K562 (cell line): Measurements from ENCODE around the gene IFT122. TPM values are rescaled to one million over a fixed set of nuclear protein-coding genes. Genes with fewer than 3 reads are reported as not detected.

Source experiments
- ARHGAP35 ChIP-seq: fragments of 450-650 bp; IDR thresholded peaks from 2 replicates; pipeline ENCODE4 v1.6.1; 2018; ENCODE audit not compliant: partially characterized antibody
- FOS ChIP-seq: IDR thresholded peaks from 3 replicates; pipeline ENCODE4 v1.6.1; 2011; ENCODE audit not compliant: insufficient read length; ENCODE audit errors: extremely low read depth
- FOXJ2 ChIP-seq: fragments of 200-800 bp; sonication (Bioruptor generic); IDR thresholded peaks from 2 replicates; pipeline ENCODE4 v1.6.1; 2016; ENCODE audit warnings: missing genetic modification characterization, missing compliant biosample characterization
- HMG20B ChIP-seq: fragments of 250-450 bp; sonication (Bioruptor Pico); IDR thresholded peaks from 2 replicates; pipeline ENCODE4 v1.5.0; 2021; ENCODE audit warnings: mild to moderate bottlenecking
- HOXB6 ChIP-seq: fragments of 250-450 bp; sonication (Bioruptor Pico); IDR thresholded peaks from 2 replicates; pipeline ENCODE4 v1.5.1; 2022; ENCODE audit warnings: mild to moderate bottlenecking, borderline replicate concordance
- KLF16 ChIP-seq: IDR thresholded peaks from 2 replicates; pipeline ENCODE4 v1.6.1; 2016; ENCODE audit warnings: antibody characterized with exemption
- NBN ChIP-seq: fragments of 450-650 bp; IDR thresholded peaks from 2 replicates; pipeline ENCODE4 v1.6.1; 2016; ENCODE audit warnings: low read depth, mild to moderate bottlenecking
- NONO ChIP-seq, 2 experiments: fragments of 200-400 bp in 1 of 2; fragments of 450-650 bp in 1 of 2; formaldehyde crosslinking in 1 of 2; IDR thresholded peaks; 2 replicates each; pipeline ENCODE4 v1.6.1; 2017; ENCODE audit warnings: low read depth in 2 of 2, mild to moderate bottlenecking in 2 of 2, moderate library complexity in 2 of 2, low read length in 1 of 2
- NRF1 ChIP-seq, 2 experiments: fragments of 450-650 bp; IDR thresholded peaks in 1 of 2; conservative IDR thresholded peaks in 1 of 2; 2 replicates each; pipeline ENCODE4 v1.6.1; 2014; ENCODE audit warnings: mild to moderate bottlenecking in 2 of 2
- PHF8 ChIP-seq: fragments of 200-600 bp; sonication (generic); IDR thresholded peaks from 2 replicates; pipeline ENCODE4 v1.6.1; 2012; ENCODE audit warnings: mixed run types, mild to moderate bottlenecking, inconsistent platforms, low read length, moderate library complexity, borderline replicate concordance
- PTRF ChIP-seq: fragments of 450-650 bp; IDR thresholded peaks from 2 replicates; pipeline ENCODE4 v1.6.1; 2016; ENCODE audit warnings: mild to moderate bottlenecking, missing genetic modification characterization, missing compliant biosample characterization
- PTTG1 ChIP-seq: fragments of 450-650 bp; IDR thresholded peaks from 2 replicates; pipeline ENCODE4 v1.6.1; 2016; ENCODE audit warnings: low read depth, mild to moderate bottlenecking, missing genetic modification characterization, missing compliant biosample characterization
- SMARCA4 ChIP-seq: fragments of 450-650 bp; IDR thresholded peaks from 2 replicates; pipeline ENCODE4 v1.6.1; 2016
- SNRNP70 ChIP-seq: fragments of 200-400 bp; formaldehyde crosslinking; optimal IDR thresholded peaks from 2 replicates; pipeline ENCODE3; 2017; ENCODE audit warnings: low read depth, low read length
- SPI1 ChIP-seq: IDR thresholded peaks from 2 replicates; pipeline ENCODE4 v1.6.1; 2011; ENCODE audit warnings: low read depth, low read length, control low read depth, borderline replicate concordance
- STAG1 ChIP-seq: sonication (generic); formaldehyde crosslinking; IDR thresholded peaks from 2 replicates; pipeline ENCODE4 v1.5.0; 2020; ENCODE audit warnings: missing genetic modification reagents, borderline replicate concordance
- TBP ChIP-seq: optimal IDR thresholded peaks from 2 replicates; pipeline ENCODE3; 2011; ENCODE audit warnings: low read depth, low read length, improper control_type of control experiment
- polyA plus RNA-seq, 8 experiments: library from polyadenylated mRNA; depleted of rRNA in 4 of 8; stranded (reverse) in 5 of 8; unstranded in 3 of 8; fragments of >200 nt; fragmentation: Nextera tagmentation in 2 of 8; fragmentation: Illumina TruSeq in 1 of 8; extraction: Ambion mirVana in 2 of 8; extraction: Trizol in 1 of 8; gene quantifications; 2 replicates each; pipeline versions ENCODE4 v1.2.1 to v1.2.3, GENCODE V29; 2011 to 2014; ENCODE audit warnings: inconsistent platforms in 1 of 8, missing spikeins in 1 of 8
- total RNA-seq, 7 experiments: library from RNA; depleted of rRNA in 6 of 7; stranded (reverse); fragments of >200 nt in 6 of 7; fragmentation: Illumina TruSeq in 2 of 7; extraction: Trizol in 2 of 7; gene quantifications; 2 replicates each; pipeline versions ENCODE4 v1.2.1 to v1.2.3, GENCODE V29; 2011 to 2021; ENCODE audit warnings: low replicate concordance in 1 of 7
- TF ChIP-seq, protein P1 (sequence below): fragments of 450-650 bp; IDR thresholded peaks from 2 replicates; pipeline ENCODE4 v1.6.1; 2016; ENCODE audit warnings: mild to moderate bottlenecking, moderate library complexity

IFT122 gene
- total and polyA plus RNA-seq, 9 of the 15 experiments (the other 6 are each of a cell fraction or from before 2014, with no cell fraction given) = 2.4 to 11.5 (median 7.7) TPM

DNA sequence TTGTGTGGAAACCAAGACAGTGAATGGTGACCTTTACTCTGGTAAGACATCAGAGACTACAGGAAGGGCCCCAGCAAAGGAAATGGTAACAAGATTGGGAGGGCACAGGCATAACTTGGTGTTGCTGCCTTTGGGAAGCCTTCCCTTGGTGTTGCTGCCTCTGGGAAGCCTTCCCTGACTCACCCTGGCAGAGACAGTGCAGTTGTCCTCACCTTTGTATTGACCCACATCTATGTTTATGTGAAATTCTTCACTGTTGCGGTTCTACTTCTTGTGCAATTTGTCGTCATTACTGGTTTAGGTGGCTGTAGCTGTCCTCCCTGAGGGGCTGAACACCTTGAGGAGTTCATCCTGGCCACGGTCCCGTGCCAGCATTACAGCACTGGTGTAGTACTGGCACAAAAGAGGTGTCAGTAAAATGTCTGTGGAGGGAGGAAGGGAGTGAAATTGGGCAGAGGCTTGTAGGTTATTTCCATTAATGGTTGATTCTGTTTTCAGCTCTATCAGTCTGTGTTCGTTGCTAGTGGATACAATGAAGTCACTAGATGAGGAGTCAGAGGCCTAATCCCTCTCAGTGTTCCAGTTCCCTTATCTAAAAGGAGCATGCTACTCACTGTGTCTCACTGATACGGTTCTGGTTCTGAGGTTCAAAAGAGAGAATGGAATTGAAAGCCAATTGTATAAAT lies 21.6 kb downstream of the IFT122 start (continued):
- TF ChIP-seq HOXB6 (CRISPR knock-in tag) (no peak), FOXJ2 (tag) (peak; percentile 94), TBP (no peak), PTTG1 (tag) (no peak), NBN (no peak; the same call in 1 of the 2 replicates), STAG1 (CRISPR knock-in tag) (no peak), SPI1 (0 out of 2 replicates have a peak, but pooled peaks have one; percentile 17), SNRNP70 (no peak), FOS (no peak), ARHGAP35 (no peak), PTRF (tag) (no peak), SMARCA4 (peak; percentile 98), KLF16 (peak; percentile 91), NONO (IDR thresholded peaks at IDR 0.05; ENCODE audit: low read depth in 2 of 2, low read length in 1 of 2) (no peak), PHF8 (no peak; the same call in 1 of the 2 replicates), HMG20B (CRISPR knock-in tag) (no peak), NRF1 (conservative IDR thresholded peaks at IDR 0.05 in 1 of 2, IDR thresholded peaks at IDR 0.05 in 1 of 2) (no peak)
- TF ChIP-seq, protein P1, sequence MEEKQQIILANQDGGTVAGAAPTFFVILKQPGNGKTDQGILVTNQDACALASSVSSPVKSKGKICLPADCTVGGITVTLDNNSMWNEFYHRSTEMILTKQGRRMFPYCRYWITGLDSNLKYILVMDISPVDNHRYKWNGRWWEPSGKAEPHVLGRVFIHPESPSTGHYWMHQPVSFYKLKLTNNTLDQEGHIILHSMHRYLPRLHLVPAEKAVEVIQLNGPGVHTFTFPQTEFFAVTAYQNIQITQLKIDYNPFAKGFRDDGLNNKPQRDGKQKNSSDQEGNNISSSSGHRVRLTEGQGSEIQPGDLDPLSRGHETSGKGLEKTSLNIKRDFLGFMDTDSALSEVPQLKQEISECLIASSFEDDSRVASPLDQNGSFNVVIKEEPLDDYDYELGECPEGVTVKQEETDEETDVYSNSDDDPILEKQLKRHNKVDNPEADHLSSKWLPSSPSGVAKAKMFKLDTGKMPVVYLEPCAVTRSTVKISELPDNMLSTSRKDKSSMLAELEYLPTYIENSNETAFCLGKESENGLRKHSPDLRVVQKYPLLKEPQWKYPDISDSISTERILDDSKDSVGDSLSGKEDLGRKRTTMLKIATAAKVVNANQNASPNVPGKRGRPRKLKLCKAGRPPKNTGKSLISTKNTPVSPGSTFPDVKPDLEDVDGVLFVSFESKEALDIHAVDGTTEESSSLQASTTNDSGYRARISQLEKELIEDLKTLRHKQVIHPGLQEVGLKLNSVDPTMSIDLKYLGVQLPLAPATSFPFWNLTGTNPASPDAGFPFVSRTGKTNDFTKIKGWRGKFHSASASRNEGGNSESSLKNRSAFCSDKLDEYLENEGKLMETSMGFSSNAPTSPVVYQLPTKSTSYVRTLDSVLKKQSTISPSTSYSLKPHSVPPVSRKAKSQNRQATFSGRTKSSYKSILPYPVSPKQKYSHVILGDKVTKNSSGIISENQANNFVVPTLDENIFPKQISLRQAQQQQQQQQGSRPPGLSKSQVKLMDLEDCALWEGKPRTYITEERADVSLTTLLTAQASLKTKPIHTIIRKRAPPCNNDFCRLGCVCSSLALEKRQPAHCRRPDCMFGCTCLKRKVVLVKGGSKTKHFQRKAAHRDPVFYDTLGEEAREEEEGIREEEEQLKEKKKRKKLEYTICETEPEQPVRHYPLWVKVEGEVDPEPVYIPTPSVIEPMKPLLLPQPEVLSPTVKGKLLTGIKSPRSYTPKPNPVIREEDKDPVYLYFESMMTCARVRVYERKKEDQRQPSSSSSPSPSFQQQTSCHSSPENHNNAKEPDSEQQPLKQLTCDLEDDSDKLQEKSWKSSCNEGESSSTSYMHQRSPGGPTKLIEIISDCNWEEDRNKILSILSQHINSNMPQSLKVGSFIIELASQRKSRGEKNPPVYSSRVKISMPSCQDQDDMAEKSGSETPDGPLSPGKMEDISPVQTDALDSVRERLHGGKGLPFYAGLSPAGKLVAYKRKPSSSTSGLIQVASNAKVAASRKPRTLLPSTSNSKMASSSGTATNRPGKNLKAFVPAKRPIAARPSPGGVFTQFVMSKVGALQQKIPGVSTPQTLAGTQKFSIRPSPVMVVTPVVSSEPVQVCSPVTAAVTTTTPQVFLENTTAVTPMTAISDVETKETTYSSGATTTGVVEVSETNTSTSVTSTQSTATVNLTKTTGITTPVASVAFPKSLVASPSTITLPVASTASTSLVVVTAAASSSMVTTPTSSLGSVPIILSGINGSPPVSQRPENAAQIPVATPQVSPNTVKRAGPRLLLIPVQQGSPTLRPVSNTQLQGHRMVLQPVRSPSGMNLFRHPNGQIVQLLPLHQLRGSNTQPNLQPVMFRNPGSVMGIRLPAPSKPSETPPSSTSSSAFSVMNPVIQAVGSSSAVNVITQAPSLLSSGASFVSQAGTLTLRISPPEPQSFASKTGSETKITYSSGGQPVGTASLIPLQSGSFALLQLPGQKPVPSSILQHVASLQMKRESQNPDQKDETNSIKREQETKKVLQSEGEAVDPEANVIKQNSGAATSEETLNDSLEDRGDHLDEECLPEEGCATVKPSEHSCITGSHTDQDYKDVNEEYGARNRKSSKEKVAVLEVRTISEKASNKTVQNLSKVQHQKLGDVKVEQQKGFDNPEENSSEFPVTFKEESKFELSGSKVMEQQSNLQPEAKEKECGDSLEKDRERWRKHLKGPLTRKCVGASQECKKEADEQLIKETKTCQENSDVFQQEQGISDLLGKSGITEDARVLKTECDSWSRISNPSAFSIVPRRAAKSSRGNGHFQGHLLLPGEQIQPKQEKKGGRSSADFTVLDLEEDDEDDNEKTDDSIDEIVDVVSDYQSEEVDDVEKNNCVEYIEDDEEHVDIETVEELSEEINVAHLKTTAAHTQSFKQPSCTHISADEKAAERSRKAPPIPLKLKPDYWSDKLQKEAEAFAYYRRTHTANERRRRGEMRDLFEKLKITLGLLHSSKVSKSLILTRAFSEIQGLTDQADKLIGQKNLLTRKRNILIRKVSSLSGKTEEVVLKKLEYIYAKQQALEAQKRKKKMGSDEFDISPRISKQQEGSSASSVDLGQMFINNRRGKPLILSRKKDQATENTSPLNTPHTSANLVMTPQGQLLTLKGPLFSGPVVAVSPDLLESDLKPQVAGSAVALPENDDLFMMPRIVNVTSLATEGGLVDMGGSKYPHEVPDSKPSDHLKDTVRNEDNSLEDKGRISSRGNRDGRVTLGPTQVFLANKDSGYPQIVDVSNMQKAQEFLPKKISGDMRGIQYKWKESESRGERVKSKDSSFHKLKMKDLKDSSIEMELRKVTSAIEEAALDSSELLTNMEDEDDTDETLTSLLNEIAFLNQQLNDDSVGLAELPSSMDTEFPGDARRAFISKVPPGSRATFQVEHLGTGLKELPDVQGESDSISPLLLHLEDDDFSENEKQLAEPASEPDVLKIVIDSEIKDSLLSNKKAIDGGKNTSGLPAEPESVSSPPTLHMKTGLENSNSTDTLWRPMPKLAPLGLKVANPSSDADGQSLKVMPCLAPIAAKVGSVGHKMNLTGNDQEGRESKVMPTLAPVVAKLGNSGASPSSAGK = no peak
